DND-41 (cell line): ENCODE data around the gene GABRP.

ENCODE experiments used
- ATAC-seq: fragments of 200-7000 bp; cut with Tn5 transposase; 3 replicates; pipeline ENCODE4 v1.9.1; 2021; ENCODE audit warnings: low read depth; ENCODE audit not compliant: insufficient read depth
- DNase-seq: peaks from one replicate; pipeline ENCODE4 v3.0.0-alpha.2; 2020
- H2AFZ ChIP-seq: 2 replicates; pipeline ENCODE4 v1.6.0; 2012; ENCODE audit warnings: low read depth, low read length
- H3K27ac ChIP-seq: 2 replicates; pipeline ENCODE4 v1.5.1; 2012; ENCODE audit warnings: low read length, inconsistent platforms
- H3K27me3 ChIP-seq: fragments of 200-600 bp; sonication (generic); 2 replicates; pipeline ENCODE4 v1.6.0; 2012; ENCODE audit warnings: low read length, mild to moderate bottlenecking, inconsistent platforms; ENCODE audit not compliant: insufficient read depth, poor library complexity
- H3K36me3 ChIP-seq: 2 replicates; pipeline ENCODE4 v1.5.1; 2012; ENCODE audit warnings: low read length, inconsistent platforms; ENCODE audit not compliant: insufficient read depth
- H3K4me1 ChIP-seq: 2 replicates; pipeline ENCODE4 v1.5.1; 2012; ENCODE audit warnings: mild to moderate bottlenecking, low read length; ENCODE audit not compliant: insufficient read depth
- H3K4me2 ChIP-seq: 2 replicates; pipeline ENCODE4 v1.6.0; 2012; ENCODE audit warnings: mild to moderate bottlenecking, moderate library complexity, low read length, inconsistent platforms; ENCODE audit not compliant: insufficient read depth
- H3K4me3 ChIP-seq, 2 experiments: fragments of 200-600 bp in 1 of 2; shearing (Covaris generic) in 1 of 2; 2 replicates each; pipeline ENCODE4 v1.5.1; 2012 to 2016; ENCODE audit warnings: inconsistent platforms in 2 of 2, low read length in 2 of 2, mild to moderate bottlenecking in 2 of 2, low read depth in 1 of 2, moderate library complexity in 1 of 2
- H3K79me2 ChIP-seq: 2 replicates; pipeline ENCODE4 v1.6.0; 2012; ENCODE audit warnings: low read length, inconsistent platforms; ENCODE audit not compliant: insufficient read depth
- H3K9ac ChIP-seq: 2 replicates; pipeline ENCODE4 v1.6.0; 2012; ENCODE audit warnings: low read depth, mild to moderate bottlenecking, inconsistent platforms, low read length, moderate library complexity
- H3K9me3 ChIP-seq: 2 replicates; pipeline ENCODE4 v1.5.1; 2012; ENCODE audit warnings: low read length, moderate library complexity, mild to moderate bottlenecking, inconsistent platforms; ENCODE audit not compliant: insufficient read depth, severe bottlenecking
- H4K20me1 ChIP-seq: 2 replicates; pipeline ENCODE4 v1.6.0; 2012; ENCODE audit warnings: low read length; ENCODE audit not compliant: insufficient read depth
- CTCF ChIP-seq: IDR thresholded peaks from 2 replicates; pipeline ENCODE4 v1.5.1; 2012; ENCODE audit warnings: borderline replicate concordance, low read length, moderate library complexity, mild to moderate bottlenecking; ENCODE audit not compliant: poor library complexity, severe bottlenecking; ENCODE audit errors: extremely low read depth
- EZH2 ChIP-seq: IDR thresholded peaks from 3 replicates; pipeline ENCODE4 v1.6.1; 2012; ENCODE audit warnings: borderline replicate concordance, low read depth, mild to moderate bottlenecking, moderate library complexity, low read length, inconsistent platforms; ENCODE audit not compliant: severe bottlenecking

The GABRP gene

GRCh38 chr5:170817195-170817594 lies 33.7 kb downstream of the GABRP start:
- Histone ChIP-seq H3K27me3 (no peaks in the 10 kb centered on the region), H4K20me1 (no peaks in the 10 kb centered on the region), H3K4me3 (no peak overlapping the region), H3K9ac (no peak overlapping the region), H3K79me2 (no peaks in the 10 kb centered on the region), H3K4me1 (no peaks in the 10 kb centered on the region), H3K36me3 (no peaks in the 10 kb centered on the region), H2AFZ (no peak overlapping the region), H3K4me2 (no peak overlapping the region), H3K27ac (no peak overlapping the region), H3K9me3 (no peaks in the 10 kb centered on the region)
- ATAC-seq (no peak), DNase-seq (no peak)
- TF ChIP-seq EZH2 (no peak), CTCF (no peak)

GRCh38 chr5:170818232-170818631 lies 34.7 kb downstream of the GABRP start:
- H3K4me2 ChIP-seq: no peak overlapping the region
- no peak overlapping the region for H3K9ac ChIP-seq
- H3K79me2 ChIP-seq: no peaks in the 10 kb centered on the region
- DNase-seq: no peak
- H3K27me3 ChIP-seq: no peaks in the 10 kb centered on the region
- H3K36me3 ChIP-seq: no peaks in the 10 kb centered on the region
- no peaks in the 10 kb centered on the region for H3K4me1 ChIP-seq
- ATAC-seq: no peak
- H4K20me1 ChIP-seq: no peaks in the 10 kb centered on the region
- TF ChIP-seq CTCF (no peak), EZH2 (no peak)
- H2AFZ ChIP-seq: no peak overlapping the region
- no peaks in the 10 kb centered on the region for H3K9me3 ChIP-seq
- H3K27ac ChIP-seq: no peak overlapping the region
- no peak overlapping the region for H3K4me3 ChIP-seq

- H3K27me3 ChIP-seq: no peaks in the 10 kb centered on the region
- H3K79me2 ChIP-seq: no peaks in the 10 kb centered on the region
- no peak overlapping the region for H3K9ac ChIP-seq
- H3K9me3 ChIP-seq: no peaks in the 10 kb centered on the region
- no peak overlapping the region for H2AFZ ChIP-seq
- no peaks in the 10 kb centered on the region for H4K20me1 ChIP-seq
- H3K27ac ChIP-seq: no peak overlapping the region
- TF ChIP-seq CTCF (no peak), EZH2 (no peak)
- no peaks in the 10 kb centered on the region for H3K36me3 ChIP-seq
- H3K4me1 ChIP-seq: no peaks in the 10 kb centered on the region
- DNase-seq (no peak), ATAC-seq (no peak)
- no peak overlapping the region for H3K4me2 ChIP-seq
- no peak overlapping the region for H3K4me3 ChIP-seq
These were observed 36.3 kb downstream of the GABRP start for GRCh38 chr5:170819824-170820223.

GRCh38 chr5:170821257-170821800 lies 37.8 kb downstream of the GABRP start:
- H2AFZ ChIP-seq: no peak overlapping the region
- H3K27ac ChIP-seq: no peak overlapping the region
- H3K4me2 ChIP-seq: no peak overlapping the region
- H3K4me3 ChIP-seq: no peak overlapping the region
- H3K79me2 ChIP-seq: no peaks in the 10 kb centered on the region
- no peaks in the 10 kb centered on the region for H3K4me1 ChIP-seq
- no peaks in the 10 kb centered on the region for H3K27me3 ChIP-seq
- DNase-seq (no peak), ATAC-seq (no peak)
- TF ChIP-seq EZH2 (no peak), CTCF (no peak)
- H4K20me1 ChIP-seq: no peaks in the 10 kb centered on the region
- H3K9ac ChIP-seq: no peak overlapping the region
- no peaks in the 10 kb centered on the region for H3K9me3 ChIP-seq
- H3K36me3 ChIP-seq: no peaks in the 10 kb centered on the region
